ENCODE measurements around the gene TBXA2R.

- TF ChIP-seq POLR2A (IDR thresholded peaks at IDR 0.05; ENCODE audit: low read depth, low read length) (no peak), EZH2 (IDR thresholded peaks at IDR 0.05; ENCODE audit: borderline replicate concordance, low read depth, low read length, severe bottlenecking) (no peak), CTCF (IDR thresholded peaks at IDR 0.05; ENCODE audit: extremely low read depth in 1 of 2, insufficient read depth in 1 of 2, low read depth in 1 of 2, low read length in 2 of 2) (no peak), POLR2AphosphoS5 (IDR thresholded peaks at IDR 0.05; ENCODE audit: insufficient read depth, low read depth, low read length) (no peak), MYC (IDR thresholded peaks at IDR 0.05; ENCODE audit: low read depth, low read length) (no peak)
Measured at GRCh38 chr19:3556423-3556977, 50.2 kb downstream of the TBXA2R start.

Data from endothelial cell of umbilical vein (primary cell).